Endothelial cell of umbilical vein (primary cell): Measurements from ENCODE around the gene TRIM17. TPM values are rescaled to one million over a fixed set of nuclear protein-coding genes. Genes with fewer than 3 reads are reported as not detected.

Source experiments
- BruUV-seq: library from RNA; stranded (reverse); fragments of 400-500 nt; replicated peaks from 2 replicates; lab custom pipeline; 2021; lab: Mats Ljungman, UMichigan
- CTCF ChIA-PET: fragments of 300-600, 350-600 bp; sonication (Branson Sonifier 250); formaldehyde crosslinking; loops from one replicate; lab custom pipeline; 2021; ENCODE audit warnings: antibody characterized with exemption, inconsistent platforms; lab: Charles Lee
- POLR2A ChIA-PET: fragments of 300-600, 350-600 bp; sonication (Branson Sonifier 250); formaldehyde crosslinking; loops from one replicate; lab custom pipeline; 2021; ENCODE audit warnings: antibody characterized with exemption, inconsistent platforms; lab: Charles Lee
- DNase-seq: peaks from one replicate; pipeline ENCODE4 v3.0.0-alpha.2; 2011; ENCODE audit warnings: low read depth, low spot score
- FAIRE-seq: peaks from 2 replicates; lab custom pipeline; 2011; peaks lifted over from hg19 to GRCh38; lab: Jason Lieb, UNC
- H2AFZ ChIP-seq: 2 replicates; pipeline ENCODE4 v1.6.0; 2012; ENCODE audit warnings: low read depth, low read length, control low read depth, inconsistent platforms
- H3K27ac ChIP-seq: 2 replicates; pipeline ENCODE4 v1.5.1; 2011; ENCODE audit warnings: low read depth, mild to moderate bottlenecking, control low read depth, low read length, moderate library complexity; ENCODE audit not compliant: insufficient read depth
- H3K27me3 ChIP-seq, 2 experiments: 2 replicates each; pipeline versions ENCODE4 v1.6.0 to v1.6.1; 2011; ENCODE audit warnings: low read length in 2 of 2, mixed read lengths in 1 of 2; ENCODE audit not compliant: control insufficient read depth in 2 of 2, insufficient read depth in 2 of 2
- H3K36me3 ChIP-seq, 2 experiments: 2 replicates in 1 of 2; 3 replicates in 1 of 2; pipeline ENCODE4 v1.5.1; 2011; ENCODE audit warnings: low read length in 2 of 2, mild to moderate bottlenecking in 1 of 2, moderate library complexity in 1 of 2; ENCODE audit not compliant: control insufficient read depth in 2 of 2, insufficient read depth in 2 of 2; ENCODE audit errors: extremely low read depth in 1 of 2
- H3K4me1 ChIP-seq: 3 replicates; pipeline ENCODE4 v1.5.1; 2011; ENCODE audit warnings: mild to moderate bottlenecking, low read length; ENCODE audit not compliant: control insufficient read depth, insufficient read depth; ENCODE audit errors: extremely low read depth
- H3K4me2 ChIP-seq: 2 replicates; pipeline ENCODE4 v1.6.1; 2011; ENCODE audit warnings: low read length, control low read depth, mixed read lengths; ENCODE audit not compliant: insufficient read depth
- H3K4me3 ChIP-seq, 3 experiments: fragments of 200-600 bp in 1 of 3; sonication (generic), shearing (Covaris generic) in 1 of 3; replicated peaks in 1 of 3; 2 replicates each; pipeline ENCODE4 v1.5.1; 2011 to 2016; ENCODE audit warnings: control low read depth in 3 of 3, low read length in 3 of 3, mild to moderate bottlenecking in 2 of 3, inconsistent platforms in 1 of 3, low read depth in 1 of 3, moderate library complexity in 1 of 3; ENCODE audit not compliant: insufficient read depth in 1 of 3
- H3K79me2 ChIP-seq: 2 replicates; pipeline ENCODE4 v1.6.0; 2012; ENCODE audit warnings: low read length, inconsistent platforms; ENCODE audit not compliant: control insufficient read depth, insufficient read depth
- H3K9ac ChIP-seq: replicated peaks from 2 replicates; pipeline ENCODE3; 2011; ENCODE audit warnings: low read length, control low read depth; ENCODE audit not compliant: insufficient read depth; ENCODE audit errors: extremely low read depth
- H3K9me1 ChIP-seq: replicated peaks from 3 replicates; pipeline ENCODE4 v1.6.0; 2011; ENCODE audit warnings: mild to moderate bottlenecking, low read length; ENCODE audit not compliant: control insufficient read depth, insufficient read depth; ENCODE audit errors: extremely low read depth
- H3K9me3 ChIP-seq: replicated peaks from 2 replicates; pipeline ENCODE4 v1.5.1; 2012; ENCODE audit warnings: low read length, inconsistent platforms; ENCODE audit not compliant: control insufficient read depth, insufficient read depth
- H4K20me1 ChIP-seq: replicated peaks from 2 replicates; pipeline ENCODE3; 2011; ENCODE audit warnings: mild to moderate bottlenecking, low read length; ENCODE audit not compliant: control insufficient read depth, insufficient read depth; ENCODE audit errors: extremely low read depth
- EZH2 ChIP-seq: IDR thresholded peaks from 2 replicates; pipeline ENCODE4 v1.6.1; 2012; ENCODE audit warnings: borderline replicate concordance, low read depth, mild to moderate bottlenecking, moderate library complexity, low read length, inconsistent platforms; ENCODE audit not compliant: severe bottlenecking
- FOS ChIP-seq: IDR thresholded peaks from 2 replicates; pipeline ENCODE4 v1.6.1; 2011; ENCODE audit warnings: mild to moderate bottlenecking, low read length, moderate library complexity, borderline replicate concordance; ENCODE audit not compliant: insufficient read depth
- GATA2 ChIP-seq: IDR thresholded peaks from 2 replicates; pipeline ENCODE4 v1.7.0; 2011; ENCODE audit warnings: low read depth, mild to moderate bottlenecking, moderate library complexity, mixed read lengths, low read length; ENCODE audit not compliant: insufficient read length, insufficient read depth
- JUN ChIP-seq: IDR thresholded peaks from 2 replicates; pipeline ENCODE4 v1.6.1; 2011; ENCODE audit warnings: borderline replicate concordance, low read depth; ENCODE audit not compliant: insufficient read length, insufficient read depth
- MYC ChIP-seq: IDR thresholded peaks from one replicate; pipeline ENCODE4 v1.6.1; 2011; ENCODE audit warnings: mild to moderate bottlenecking, low read depth, low read length
- POLR2A ChIP-seq: IDR thresholded peaks from 2 replicates; pipeline ENCODE4 v1.6.1; 2012; ENCODE audit warnings: low read depth, mild to moderate bottlenecking, control low read depth, low read length
- POLR2AphosphoS5 ChIP-seq: IDR thresholded peaks from 2 replicates; pipeline ENCODE4 v1.6.1; 2012; ENCODE audit warnings: low read depth, mild to moderate bottlenecking, control low read depth, low read length, moderate library complexity; ENCODE audit not compliant: insufficient read depth
- dilution Hi-C: fragments of 300-500 bp; cut with MboI; formaldehyde crosslinking; loops from one replicate; pipeline ENCODE4 v1.15.0; 2019; ENCODE audit warnings: low sequenced_read_pairs; ENCODE audit not compliant: extremely low pct_ligation_motif_present
- intact Hi-C: fragments of 100-400 bp; cut with micrococcal nuclease; formaldehyde crosslinking; loops from one replicate; pipeline ENCODE4 v1.10.0; 2022
- polyA plus RNA-seq, 4 experiments: library from polyadenylated mRNA; depleted of rRNA in 3 of 4; stranded (reverse) in 3 of 4; unstranded in 1 of 4; fragments of >200 nt; gene quantifications; 2 replicates each; pipeline versions ENCODE4 v1.2.1 to v1.2.3, GENCODE V29; 2011 to 2012; ENCODE audit warnings: missing spikeins in 1 of 4
- total RNA-seq: library from RNA; stranded (reverse); gene quantifications from 2 replicates; pipeline ENCODE4 v1.2.3, GENCODE V29; 2021
- TF ChIP-seq, protein P1 (sequence below): IDR thresholded peaks from 2 replicates; pipeline ENCODE4 v1.6.1; 2011; ENCODE audit not compliant: insufficient read depth, insufficient read length
- TF ChIP-seq, protein P2 (sequence below), 2 donors: IDR thresholded peaks; 1 replicate in 1 of 2; 2 replicates in 1 of 2; pipeline ENCODE4 v1.5.1; 2011; ENCODE audit warnings: low read length in 2 of 2, mild to moderate bottlenecking in 2 of 2, moderate library complexity in 2 of 2, control low read depth in 1 of 2, inconsistent platforms in 1 of 2, low read depth in 1 of 2; ENCODE audit not compliant: insufficient read depth in 1 of 2; ENCODE audit errors: extremely low read depth in 1 of 2

Gene TRIM17
- total and polyA plus RNA-seq, 2 donors (not counting 3 experiments of a cell fraction or from before 2014, with no cell fraction given) = not detected

DNA sequence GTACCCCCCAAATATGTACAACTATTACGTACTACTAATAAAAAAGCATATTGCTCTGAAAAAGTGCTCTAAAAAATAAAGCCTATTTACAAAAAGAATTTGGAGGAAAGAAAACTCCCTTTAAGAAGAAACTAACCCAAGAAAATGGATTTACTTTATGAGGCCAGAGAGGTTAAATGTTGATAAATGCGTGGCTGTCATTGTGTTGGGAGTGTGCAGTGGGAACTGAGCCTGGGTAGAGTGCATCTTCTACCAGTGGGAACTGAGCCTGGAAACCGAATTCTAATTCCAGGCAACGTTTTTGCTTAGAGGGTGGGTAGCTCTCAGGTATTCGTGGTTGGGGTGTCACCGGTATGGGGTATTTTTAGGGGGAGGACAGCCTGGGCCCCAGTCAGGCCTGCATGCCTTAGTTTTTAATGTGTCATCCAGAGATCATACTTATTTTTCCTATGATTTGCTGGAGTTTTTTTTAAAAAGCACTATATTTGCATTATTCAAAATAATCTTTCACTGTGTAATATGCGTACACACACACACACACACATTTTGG, 46.4 kb upstream of the TRIM17 start:
- H3K4me2 ChIP-seq = no peak overlapping the region
- TF ChIP-seq MYC = no peak
- TF ChIP-seq POLR2A = no peak
- no peak for TF ChIP-seq FOS
- DNase-seq (no peak), FAIRE-seq (no peak)
- no peak overlapping the region for H3K27ac ChIP-seq
- no peak overlapping the region for H3K4me3 ChIP-seq
- intact Hi-C loops (no loop called here), dilution Hi-C loops (no loop called here)
- no peak overlapping the region for H3K9ac ChIP-seq
- peaks cover 43 to 57% of the 10 kb centered on the region in 2 experiments for H3K27me3 ChIP-seq
- no peaks in the 10 kb centered on the region for H3K36me3 ChIP-seq
- H3K4me1 ChIP-seq = peaks cover 11% of the 10 kb centered on the region
- no peaks in the 10 kb centered on the region for H3K9me1 ChIP-seq
- ChIA-PET CTCF (interaction anchor here (1.9 kb wide), 1 partner anchor 9 kb away, joined by 5 read pairs; no protein-coding TSS in a partner anchor), POLR2A (no interaction called here)
- BruUV-seq = no TSS peak
- no peaks in the 10 kb centered on the region for H3K79me2 ChIP-seq
- H4K20me1 ChIP-seq = no peaks in the 10 kb centered on the region
- no peak overlapping the region for H2AFZ ChIP-seq
- H3K9me3 ChIP-seq = no peaks in the 10 kb centered on the region

DNA sequence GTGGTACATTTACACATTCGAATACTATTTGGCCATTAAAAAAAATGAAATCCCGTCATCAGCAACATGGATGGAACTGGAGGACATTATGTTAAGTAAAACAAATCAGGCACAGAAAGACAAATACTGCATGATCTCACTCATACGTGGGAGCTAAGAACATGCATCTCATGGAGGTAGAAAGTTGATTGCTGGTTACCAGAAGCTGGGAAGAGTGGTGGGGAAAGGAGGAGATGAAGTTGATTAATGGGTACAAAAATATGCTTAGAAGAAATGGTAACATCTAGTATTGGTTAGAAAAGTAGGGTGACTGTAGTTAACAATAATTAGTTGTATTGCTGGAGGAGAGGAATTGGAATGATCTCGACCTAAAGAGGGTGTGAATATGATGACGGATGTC, 45.9 kb upstream of the TRIM17 start:
- DNase-seq (no peak), FAIRE-seq (no peak)
- Histone ChIP-seq H3K27me3 (peaks cover 38 to 52% of the 10 kb centered on the region in 2 experiments), H3K9me3 (no peaks in the 10 kb centered on the region), H3K4me3 (no peak overlapping the region), H3K4me2 (no peak overlapping the region), H3K79me2 (no peaks in the 10 kb centered on the region), H3K27ac (no peak overlapping the region), H3K9me1 (no peaks in the 10 kb centered on the region), H3K36me3 (no peaks in the 10 kb centered on the region), H3K9ac (no peak overlapping the region), H4K20me1 (no peaks in the 10 kb centered on the region), H3K4me1 (peaks cover 11% of the 10 kb centered on the region), H2AFZ (no peak overlapping the region)
- ChIA-PET POLR2A (no interaction called here), CTCF (interaction anchor here (1.9 kb wide), 1 partner anchor 10 kb away, joined by 5 read pairs; no protein-coding TSS in a partner anchor)
- intact Hi-C loops = no loop called here
- dilution Hi-C loops = no loop called here
- TF ChIP-seq, protein P1, sequence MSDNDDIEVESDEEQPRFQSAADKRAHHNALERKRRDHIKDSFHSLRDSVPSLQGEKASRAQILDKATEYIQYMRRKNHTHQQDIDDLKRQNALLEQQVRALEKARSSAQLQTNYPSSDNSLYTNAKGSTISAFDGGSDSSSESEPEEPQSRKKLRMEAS = no peak
- TF ChIP-seq EZH2 (no peak), JUN (no peak), POLR2A (no peak), GATA2 (no peak), MYC (no peak), POLR2AphosphoS5 (no peak)
- TF ChIP-seq, protein P2, sequence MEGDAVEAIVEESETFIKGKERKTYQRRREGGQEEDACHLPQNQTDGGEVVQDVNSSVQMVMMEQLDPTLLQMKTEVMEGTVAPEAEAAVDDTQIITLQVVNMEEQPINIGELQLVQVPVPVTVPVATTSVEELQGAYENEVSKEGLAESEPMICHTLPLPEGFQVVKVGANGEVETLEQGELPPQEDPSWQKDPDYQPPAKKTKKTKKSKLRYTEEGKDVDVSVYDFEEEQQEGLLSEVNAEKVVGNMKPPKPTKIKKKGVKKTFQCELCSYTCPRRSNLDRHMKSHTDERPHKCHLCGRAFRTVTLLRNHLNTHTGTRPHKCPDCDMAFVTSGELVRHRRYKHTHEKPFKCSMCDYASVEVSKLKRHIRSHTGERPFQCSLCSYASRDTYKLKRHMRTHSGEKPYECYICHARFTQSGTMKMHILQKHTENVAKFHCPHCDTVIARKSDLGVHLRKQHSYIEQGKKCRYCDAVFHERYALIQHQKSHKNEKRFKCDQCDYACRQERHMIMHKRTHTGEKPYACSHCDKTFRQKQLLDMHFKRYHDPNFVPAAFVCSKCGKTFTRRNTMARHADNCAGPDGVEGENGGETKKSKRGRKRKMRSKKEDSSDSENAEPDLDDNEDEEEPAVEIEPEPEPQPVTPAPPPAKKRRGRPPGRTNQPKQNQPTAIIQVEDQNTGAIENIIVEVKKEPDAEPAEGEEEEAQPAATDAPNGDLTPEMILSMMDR (IDR thresholded peaks at IDR 0.05; ENCODE audit: extremely low read depth in 1 of 2, insufficient read depth in 1 of 2, low read depth in 1 of 2, low read length in 2 of 2) = no peak
- no TSS peak for BruUV-seq
